ENCODE measurements around the gene HOOK2. TPM values are rescaled to one million over a fixed set of nuclear protein-coding genes. Genes with fewer than 3 reads are reported as not detected.
A peak's percentile ranks its signal among the peaks of the same experiment; 100 is the strongest.

HOOK2 gene
- total and polyA plus RNA-seq, 9 of the 15 experiments (the other 6 are each of a cell fraction or from before 2014, with no cell fraction given): 1.3 to 17.2 (median 9.9) TPM

DNA sequence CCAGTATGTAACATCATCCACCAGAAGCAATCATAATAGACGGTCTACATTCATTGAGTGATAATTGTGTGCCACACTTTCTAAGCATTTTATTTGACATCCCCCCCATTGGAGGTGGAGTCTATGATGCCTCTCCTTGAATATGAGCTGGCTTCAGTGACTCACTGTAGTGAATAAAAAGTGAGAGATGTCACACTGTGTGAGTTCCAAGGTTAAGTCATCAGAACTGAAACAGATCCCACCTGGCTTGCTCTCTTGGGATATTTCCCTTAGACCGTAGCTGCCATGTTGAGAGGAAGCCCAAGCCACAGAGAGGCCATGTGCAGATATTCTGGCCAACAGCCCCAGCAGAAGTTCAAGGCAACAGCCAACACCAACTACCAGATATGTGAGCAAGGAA, 46.4 kb upstream of the HOOK2 start:
- ChIA-PET CTCF (ENCODE audit: low intra/inter-chr PET ratio) (interaction anchor here (0.6 kb wide), 1 partner anchor 377 kb away, joined by 3 read pairs; no protein-coding TSS in a partner anchor), POLR2A (interaction anchor here (0.6 to 1.6 kb wide), 3 partner anchors 16 to 1010 kb away, joined by 3 to 6 read pairs (median 5); partner anchors contain the start of genes PRDX2, RNASEH2A and THSD8)
- in situ Hi-C loops (cut with MboI): no loop called here

More for the DNA sequence above, 46.4 kb upstream of the HOOK2 start:
- no TSS peak for BruUV-seq (replicated peaks)
- intact Hi-C loops (cut with micrococcal nuclease): no loop called here
- FAIRE-seq: no peak
- H4K20me1 ChIP-seq (replicated peaks; ENCODE audit: control insufficient read depth, insufficient read depth, low read length): no peaks in the 10 kb centered on the region
- no peak for ATAC-seq
- no peak for DNase-seq (ENCODE audit: extremely low read depth in 1 of 4, low spot score in 3 of 4)
- H3K27me3 ChIP-seq (ENCODE audit: control insufficient read depth in 2 of 2, insufficient read depth in 2 of 2, low read length in 2 of 2): no peaks in the 10 kb centered on the region
- peaks cover 4 to 13% of the 10 kb centered on the region in 2 experiments; a peak in 3 of 5 replicates for H3K4me1 ChIP-seq (replicated peaks in 1 of 2; ENCODE audit: control insufficient read depth in 2 of 2, insufficient read depth in 2 of 2, low read length in 2 of 2)
- no peaks in the 10 kb centered on the region for H3K36me3 ChIP-seq (ENCODE audit: control insufficient read depth, insufficient read depth, low read length)
- H3K9me1 ChIP-seq (ENCODE audit: control insufficient read depth, insufficient read depth, low read length): peaks cover 3% of the 10 kb centered on the region
- H2AFZ ChIP-seq (ENCODE audit: low read depth, low read length): no peak overlapping the region
- no peak overlapping the region for H3K27ac ChIP-seq (ENCODE audit: extremely low read depth, low read depth, low read length)
- TF ChIP-seq YY1 (IDR thresholded peaks at IDR 0.05; ENCODE audit: borderline replicate concordance in 1 of 3, control insufficient read depth in 1 of 3, extremely low read depth in 1 of 3, insufficient read depth in 3 of 3, insufficient read length in 1 of 3, insufficient replicate concordance in 2 of 3, low read depth in 1 of 3, low read length in 2 of 3) (peak in 1 of 3 experiments; percentile 68), GABPA (tag; conservative IDR thresholded peaks at IDR 0.05; ENCODE audit: low read depth) (no peak), U2AF1 (optimal IDR thresholded peaks at IDR 0.05; ENCODE audit: low read depth, low read length) (no peak), ETS2 (tag; IDR thresholded peaks at IDR 0.05; ENCODE audit: borderline replicate concordance, poor library complexity, severe bottlenecking) (no peak), RBM22 (IDR thresholded peaks at IDR 0.05; ENCODE audit: low read depth, low read length, poor library complexity, severe bottlenecking) (no peak), ZNF165 (CRISPR knock-in tag; IDR thresholded peaks at IDR 0.05; ENCODE audit: borderline replicate concordance) (no peak), PHB (CRISPR knock-in tag; IDR thresholded peaks at IDR 0.05) (no peak)
- TF ChIP-seq, protein P1, sequence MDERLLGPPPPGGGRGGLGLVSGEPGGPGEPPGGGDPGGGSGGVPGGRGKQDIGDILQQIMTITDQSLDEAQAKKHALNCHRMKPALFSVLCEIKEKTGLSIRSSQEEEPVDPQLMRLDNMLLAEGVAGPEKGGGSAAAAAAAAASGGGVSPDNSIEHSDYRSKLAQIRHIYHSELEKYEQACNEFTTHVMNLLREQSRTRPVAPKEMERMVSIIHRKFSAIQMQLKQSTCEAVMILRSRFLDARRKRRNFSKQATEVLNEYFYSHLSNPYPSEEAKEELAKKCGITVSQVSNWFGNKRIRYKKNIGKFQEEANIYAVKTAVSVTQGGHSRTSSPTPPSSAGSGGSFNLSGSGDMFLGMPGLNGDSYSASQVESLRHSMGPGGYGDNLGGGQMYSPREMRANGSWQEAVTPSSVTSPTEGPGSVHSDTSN (CRISPR knock-in tag; IDR thresholded peaks at IDR 0.05; ENCODE audit: low read depth): no peak
- TF ChIP-seq, protein P1 (tag; conservative IDR thresholded peaks at IDR 0.05; ENCODE audit: low read depth): no peak
- H3K4me3 ChIP-seq: no peak overlapping the region
- H3K9ac ChIP-seq (ENCODE audit: insufficient read depth in 1 of 2, low read depth in 2 of 2, low read length in 2 of 2): no peak overlapping the region
- 48% methylated on average over 2 of the region's 2 CpGs for WGBS (ENCODE audit: insufficient coverage, low coverage, missing lambda C conversion rate)
- H3K4me2 ChIP-seq (ENCODE audit: insufficient read depth, low read length): no peak overlapping the region
- no peaks in the 10 kb centered on the region for H3K9me3 ChIP-seq (replicated peaks; ENCODE audit: control insufficient read depth, insufficient read depth, low read depth, low read length)
- H3K79me2 ChIP-seq (ENCODE audit: control insufficient read depth, insufficient read depth, low read length): no peaks in the 10 kb centered on the region
